ENCODE data around the gene VPS26A. TPM values are rescaled to one million over a fixed set of nuclear protein-coding genes. Genes with fewer than 3 reads are reported as not detected.

The VPS26A gene
- total RNA-seq, 1 donor from 2014 or later, result 51.5 TPM

GRCh38 chr10:69176823-69177222 is 52.8 kb downstream of the VPS26A start:
- Histone ChIP-seq H3K36me3 (peaks cover 10% of the 10 kb centered on the region), H3K27me3 (no peaks in the 10 kb centered on the region), H3K4me1 (peaks cover 17% of the 10 kb centered on the region), H3K27ac (no peak overlapping the region), H3K4me3 (no peak overlapping the region), H3K9me3 (no peaks in the 10 kb centered on the region)
- TF ChIP-seq, protein P1, sequence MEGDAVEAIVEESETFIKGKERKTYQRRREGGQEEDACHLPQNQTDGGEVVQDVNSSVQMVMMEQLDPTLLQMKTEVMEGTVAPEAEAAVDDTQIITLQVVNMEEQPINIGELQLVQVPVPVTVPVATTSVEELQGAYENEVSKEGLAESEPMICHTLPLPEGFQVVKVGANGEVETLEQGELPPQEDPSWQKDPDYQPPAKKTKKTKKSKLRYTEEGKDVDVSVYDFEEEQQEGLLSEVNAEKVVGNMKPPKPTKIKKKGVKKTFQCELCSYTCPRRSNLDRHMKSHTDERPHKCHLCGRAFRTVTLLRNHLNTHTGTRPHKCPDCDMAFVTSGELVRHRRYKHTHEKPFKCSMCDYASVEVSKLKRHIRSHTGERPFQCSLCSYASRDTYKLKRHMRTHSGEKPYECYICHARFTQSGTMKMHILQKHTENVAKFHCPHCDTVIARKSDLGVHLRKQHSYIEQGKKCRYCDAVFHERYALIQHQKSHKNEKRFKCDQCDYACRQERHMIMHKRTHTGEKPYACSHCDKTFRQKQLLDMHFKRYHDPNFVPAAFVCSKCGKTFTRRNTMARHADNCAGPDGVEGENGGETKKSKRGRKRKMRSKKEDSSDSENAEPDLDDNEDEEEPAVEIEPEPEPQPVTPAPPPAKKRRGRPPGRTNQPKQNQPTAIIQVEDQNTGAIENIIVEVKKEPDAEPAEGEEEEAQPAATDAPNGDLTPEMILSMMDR (IDR thresholded peaks at IDR 0.05), result no peak
- intact Hi-C loops (cut with DNase I), result no loop called here
- no peak for DNase-seq
- ATAC-seq, result no peak

GRCh38 chr10:69179089-69179742 is 55.2 kb downstream of the VPS26A start:
- DNase-seq, result no peak
- H3K36me3 ChIP-seq, result peaks cover 8% of the 10 kb centered on the region
- TF ChIP-seq, protein P1 (IDR thresholded peaks at IDR 0.05), result no peak
- peak; percentile 31 for ATAC-seq
- peak overlapping the region; percentile 99 for H3K4me3 ChIP-seq
- intact Hi-C loops (cut with DNase I), result no loop called here
- H3K27ac ChIP-seq, result peak overlapping the region; percentile 94
- H3K9me3 ChIP-seq, result no peaks in the 10 kb centered on the region
- H3K4me1 ChIP-seq, result peaks cover 21% of the 10 kb centered on the region
- no peaks in the 10 kb centered on the region for H3K27me3 ChIP-seq

DNA sequence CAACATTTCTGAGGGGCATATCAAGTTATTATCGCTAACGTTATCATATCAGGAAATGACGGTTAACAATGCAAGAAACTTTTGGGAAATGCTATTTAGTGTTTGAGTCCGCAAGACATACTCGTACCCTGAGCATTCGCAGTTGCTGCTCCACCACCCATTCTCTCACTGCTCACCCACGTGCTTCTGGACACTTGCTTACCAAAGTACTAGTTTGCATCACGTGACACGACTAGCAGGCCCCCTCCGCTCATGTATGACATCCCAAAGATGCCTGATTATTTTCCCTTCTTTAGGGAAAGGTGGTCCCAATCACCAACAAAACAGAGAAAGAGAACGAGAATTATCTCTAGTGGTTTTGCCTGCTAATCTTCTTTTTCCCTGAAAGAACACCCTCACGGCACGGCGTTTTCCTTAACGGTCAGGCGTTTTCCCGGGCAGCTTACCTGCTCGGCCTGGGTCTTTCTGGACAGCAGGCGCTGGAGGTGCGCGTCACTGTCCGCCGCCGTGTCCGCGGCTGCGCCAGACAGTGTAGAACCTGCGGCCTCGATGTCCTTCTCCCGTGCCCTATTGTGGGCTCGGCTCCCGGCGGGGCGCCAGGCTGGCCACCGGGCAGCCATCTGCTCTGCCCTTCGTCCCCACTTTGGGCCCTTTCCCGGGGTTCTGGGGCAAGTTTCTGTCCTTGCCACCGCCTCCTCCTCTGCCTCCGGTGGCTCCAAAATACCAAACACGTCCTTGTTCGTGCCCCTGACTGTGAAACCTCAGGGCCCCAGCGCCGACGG is 56.0 kb downstream of the VPS26A start, which contains the start of gene SUPV3L1:
Gene SUPV3L1, plus strand, starts transcription at position 492 of the 782 bp plus-strand sequence. Its CDS starts 58 bp downstream, at position 550.
- peak within 1 kb of the TSS; percentile 99 for H3K4me3 ChIP-seq

DNA sequence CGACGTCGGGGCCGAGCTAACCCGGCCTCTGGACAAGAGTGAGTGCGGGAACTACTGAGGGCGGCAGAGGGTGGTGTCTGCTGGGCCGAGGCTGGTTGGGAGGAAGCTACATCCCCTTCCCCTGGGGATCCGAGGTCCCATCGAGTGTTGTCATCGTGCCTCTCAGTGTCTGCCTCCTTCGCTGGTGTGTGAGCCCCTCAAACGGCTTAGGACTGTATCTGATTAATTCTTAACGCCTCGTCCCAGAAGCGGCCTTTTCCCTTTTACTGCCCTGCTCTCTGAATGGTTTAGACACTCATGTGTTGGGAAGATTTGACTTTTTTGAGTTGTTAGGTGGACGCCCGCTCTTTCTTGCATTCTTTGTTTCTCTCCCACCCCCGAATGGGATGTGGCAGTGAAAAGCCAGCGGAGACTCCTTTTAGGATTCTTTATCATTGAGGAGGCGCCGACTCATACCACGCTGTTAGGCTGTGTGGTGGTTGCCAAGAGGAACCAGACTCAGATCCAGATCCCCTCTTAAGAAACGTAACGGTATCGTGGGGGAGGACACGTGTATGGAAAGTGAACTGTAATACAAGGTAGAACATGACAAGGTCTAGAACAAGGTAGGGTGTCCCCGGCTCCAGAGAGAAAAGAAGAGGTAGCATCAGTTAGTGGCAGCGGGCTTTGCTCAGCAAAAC is 56.7 kb downstream of the VPS26A start:
- no peak for DNase-seq
- ATAC-seq, result no peak
- Histone ChIP-seq H3K4me3 (peak overlapping the region; percentile 99), H3K27ac (peak overlapping the region; percentile 94), H3K4me1 (peaks cover 21% of the 10 kb centered on the region), H3K36me3 (peaks cover 8% of the 10 kb centered on the region), H3K9me3 (no peaks in the 10 kb centered on the region), H3K27me3 (no peaks in the 10 kb centered on the region)
- intact Hi-C loops (cut with DNase I), result no loop called here
- TF ChIP-seq, protein P1 (IDR thresholded peaks at IDR 0.05), result no peak

More for the DNA sequence above, 56.0 kb downstream of the VPS26A start, which contains the start of gene SUPV3L1:
- ATAC-seq, result peak; percentile 98
- intact Hi-C loops (cut with DNase I), result no loop called here
- H3K4me1 ChIP-seq, result peaks cover 21% of the 10 kb centered on the region
- no peaks in the 10 kb centered on the region for H3K9me3 ChIP-seq
- no peaks in the 10 kb centered on the region for H3K27me3 ChIP-seq
- TF ChIP-seq, protein P1 (IDR thresholded peaks at IDR 0.05), result no peak
- peaks cover 8% of the 10 kb centered on the region for H3K36me3 ChIP-seq
- H3K27ac ChIP-seq, result peak within 1 kb of the TSS; percentile 94
- peak; percentile 92 for DNase-seq

- TF ChIP-seq, protein P1 (IDR thresholded peaks at IDR 0.05), result no peak
- Histone ChIP-seq H3K36me3 (peaks cover 15% of the 10 kb centered on the region), H3K27ac (no peak overlapping the region), H3K4me1 (peaks cover 21% of the 10 kb centered on the region), H3K9me3 (no peaks in the 10 kb centered on the region), H3K27me3 (no peaks in the 10 kb centered on the region), H3K4me3 (peak overlapping the region; percentile 99)
- ATAC-seq (no peak), DNase-seq (no peak)
- intact Hi-C loops (cut with DNase I), result no loop called here
These were observed 57.5 kb downstream of the VPS26A start for GRCh38 chr10:69181433-69181832.
